Activated CD4-positive, alpha-beta T cell treated with anti-CD3 and anti-CD28 coated beads for 1 hour (primary cell): ENCODE results near the gene RBM38.

ENCODE experiments used
- DNase-seq: peaks from one replicate; pipeline ENCODE4 v3.0.0-alpha.2; 2020

RBM38 gene

DNA sequence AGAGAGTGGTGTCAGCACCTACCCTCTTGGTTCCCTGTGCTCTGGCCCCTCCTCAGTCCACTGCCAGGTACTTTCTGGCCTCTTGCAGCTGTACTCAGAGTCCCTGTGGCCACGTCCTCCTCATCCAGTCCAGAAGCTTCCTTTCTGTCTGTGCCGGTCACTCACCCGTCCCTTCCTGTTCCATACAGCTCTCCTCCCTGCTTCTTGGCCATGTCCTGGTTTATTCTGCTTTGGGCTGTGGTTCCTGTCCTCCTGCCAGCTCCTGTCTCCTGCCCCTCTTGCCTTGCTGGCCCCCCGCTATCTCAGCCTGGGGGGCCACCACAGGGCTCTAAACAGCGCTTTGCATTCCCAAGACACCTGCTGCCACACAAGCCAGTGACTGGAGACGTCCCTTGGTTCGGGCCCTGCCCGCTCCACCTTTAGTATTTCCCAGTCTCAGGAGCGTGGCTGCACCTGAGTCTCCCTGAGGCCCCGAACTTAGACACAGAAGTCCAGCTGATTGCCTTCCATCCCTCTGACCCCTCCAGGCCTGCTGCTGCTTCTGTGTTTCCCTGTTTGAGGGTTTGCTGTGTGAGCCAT is 15.5 kb upstream of the RBM38 start:
- no peak for DNase-seq

DNA sequence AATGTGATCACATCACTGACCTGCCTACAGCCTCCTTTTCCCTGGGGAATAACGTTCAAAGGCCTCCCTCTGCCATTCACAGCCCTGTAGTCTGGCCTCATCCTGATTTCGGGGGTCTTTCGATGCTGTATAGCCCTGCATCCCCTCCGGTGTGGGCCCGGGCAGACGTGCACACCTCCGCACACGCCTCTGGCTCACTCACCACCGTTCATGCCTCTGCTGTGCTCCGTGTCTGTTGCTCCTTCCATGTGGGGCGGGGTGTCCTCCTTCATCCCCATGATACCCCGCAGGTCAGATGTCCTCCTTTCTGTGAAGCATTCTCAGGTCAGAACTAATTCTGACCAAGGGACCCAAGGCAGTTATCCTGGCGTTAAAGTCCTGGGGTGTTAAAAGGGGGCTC is 13.8 kb upstream of the RBM38 start:
- no peak for DNase-seq

DNA sequence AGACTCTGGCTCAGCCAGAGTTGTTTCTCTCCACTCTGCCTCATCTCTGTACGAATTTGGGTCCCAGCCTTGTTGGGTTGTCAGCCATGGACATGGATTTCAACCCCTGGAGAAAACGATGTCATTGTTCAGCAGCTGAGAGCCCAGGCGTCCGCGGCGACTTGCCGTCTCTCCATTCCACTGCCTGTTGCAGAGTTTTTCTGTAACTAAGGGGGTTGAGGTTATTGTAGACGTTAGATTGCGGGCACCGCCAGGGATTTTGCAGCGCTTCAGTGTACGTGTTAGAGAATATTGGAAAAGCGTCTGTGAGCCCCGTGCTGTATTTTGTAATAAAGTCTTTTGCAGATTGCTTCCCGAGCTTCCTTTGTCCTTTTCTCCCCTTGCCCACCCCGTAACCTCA is 13.1 kb upstream of the RBM38 start:
- no peak for DNase-seq

DNA sequence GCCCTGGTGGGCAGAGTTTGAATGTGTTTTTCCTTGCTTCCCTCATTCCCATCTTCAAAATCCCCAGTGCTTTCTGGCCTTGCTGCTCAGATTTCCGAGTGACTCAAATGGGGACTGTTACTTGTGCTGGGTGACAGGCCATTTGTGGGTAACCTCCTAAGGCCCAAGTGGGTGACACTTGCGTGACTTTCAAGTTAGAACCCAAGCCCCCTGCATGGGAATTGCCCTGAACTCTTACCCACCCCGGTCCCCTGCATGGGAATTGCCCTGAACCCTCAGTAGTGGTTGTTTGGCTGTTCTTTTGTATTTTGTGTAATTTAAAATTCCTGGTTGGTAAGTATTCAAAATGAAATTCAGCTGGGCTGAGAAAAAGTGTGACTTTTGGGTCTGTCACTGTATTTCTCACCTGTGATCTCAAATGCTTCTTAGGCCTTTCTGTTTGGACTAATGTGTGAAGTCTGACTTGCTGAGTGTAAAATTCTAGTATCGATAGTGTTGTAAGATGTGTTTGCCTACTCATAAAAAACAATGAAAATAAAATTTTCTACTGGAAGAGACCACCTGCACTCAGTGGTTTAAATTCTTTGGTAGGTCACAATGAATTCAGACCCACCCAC is 12.4 kb upstream of the RBM38 start:
- no peak for DNase-seq

DNA sequence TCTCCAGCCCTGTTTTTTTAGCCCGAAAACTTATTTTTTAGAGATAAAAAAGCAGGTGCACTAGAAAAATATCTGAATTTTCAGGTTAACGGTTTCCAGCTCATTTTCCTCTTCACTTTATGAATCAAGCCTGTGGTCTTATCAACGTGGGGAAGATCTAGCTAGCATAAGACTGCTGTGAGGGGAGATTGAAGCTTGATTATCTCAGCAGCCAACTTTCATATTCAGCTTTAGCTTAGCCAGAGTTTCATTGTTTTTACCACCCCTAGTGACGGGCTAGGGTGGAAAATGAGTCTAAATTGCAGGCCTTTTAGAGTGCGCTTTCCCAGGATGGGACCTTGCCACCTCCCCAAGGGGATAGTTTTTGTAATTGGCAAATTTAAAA is 11.9 kb upstream of the RBM38 start:
- no peak for DNase-seq

DNA sequence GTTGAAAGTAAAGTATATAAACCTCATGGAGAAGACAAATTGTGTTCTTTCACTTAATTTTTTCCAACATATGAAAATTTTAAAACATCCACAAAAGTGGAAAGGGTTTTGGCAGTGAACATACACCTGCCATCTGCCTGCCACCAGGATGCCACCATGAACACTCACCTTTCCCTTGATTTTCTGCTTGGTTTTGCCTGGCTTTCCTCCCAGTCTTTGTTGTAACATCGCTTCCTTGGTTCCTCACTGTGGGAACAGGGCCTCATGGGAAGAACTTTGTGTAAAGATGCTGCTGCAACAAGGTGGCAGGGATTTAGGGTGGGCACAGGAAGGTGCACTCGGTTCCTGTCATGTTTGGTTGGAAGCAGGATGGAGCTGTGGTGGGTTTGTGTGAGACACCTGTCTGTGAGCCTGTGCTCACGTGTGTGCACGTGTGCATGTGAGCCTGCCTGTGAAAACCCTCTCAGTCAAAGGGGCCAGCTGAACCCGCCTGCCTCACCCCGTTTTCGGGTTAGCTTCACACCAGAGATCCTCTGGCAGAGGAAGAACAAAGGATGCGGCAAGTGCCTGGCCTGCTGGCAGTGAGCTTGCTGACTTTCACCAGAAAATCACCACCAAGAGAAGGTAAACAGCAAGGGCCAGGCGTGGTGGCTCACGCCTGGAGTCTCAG is 11.0 kb upstream of the RBM38 start:
- no peak for DNase-seq

DNA sequence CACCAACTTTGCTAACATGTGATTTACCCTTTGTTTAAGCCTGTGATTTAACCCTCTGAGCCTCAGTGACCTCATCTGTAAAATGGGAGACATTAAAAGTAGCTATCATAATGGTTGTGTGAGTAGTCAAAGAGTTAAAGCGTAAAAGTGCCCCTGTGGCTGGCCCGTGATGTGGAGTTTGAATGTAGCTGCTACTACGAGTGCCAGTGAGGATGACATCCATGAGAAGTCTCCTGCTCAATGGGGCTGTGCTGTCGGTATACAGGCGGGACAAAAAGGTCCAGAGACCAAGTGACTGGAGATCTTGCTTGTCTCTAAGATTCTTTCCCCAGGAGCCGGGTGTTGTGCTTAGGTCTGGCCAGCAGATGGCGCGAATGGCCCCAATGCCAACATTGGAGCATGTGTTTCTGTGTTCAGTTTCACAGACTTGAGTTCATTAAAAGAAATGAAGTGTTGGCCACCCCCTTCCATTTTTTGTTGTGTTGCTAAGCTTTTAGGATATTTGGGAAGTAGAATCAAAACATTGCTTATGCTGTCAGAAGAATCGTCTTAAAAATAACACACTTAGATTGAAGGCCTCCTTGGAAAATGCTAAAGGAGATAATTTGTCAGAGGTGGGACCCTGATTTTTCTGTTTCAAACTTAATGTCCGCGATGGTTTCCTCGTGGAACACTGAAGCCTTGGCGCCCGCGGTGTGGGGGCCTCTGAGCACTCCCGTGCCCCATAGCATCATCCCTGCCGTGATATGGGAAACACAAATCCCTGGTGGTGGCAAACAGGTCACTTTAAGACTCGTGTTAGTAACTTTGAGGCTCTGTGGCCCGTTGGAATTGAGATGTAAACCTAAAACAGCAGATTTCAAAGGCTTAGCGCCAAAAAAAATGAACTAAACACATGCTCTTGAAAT is 9.3 kb upstream of the RBM38 start:
- DNase-seq, result peak; percentile 79

DNA sequence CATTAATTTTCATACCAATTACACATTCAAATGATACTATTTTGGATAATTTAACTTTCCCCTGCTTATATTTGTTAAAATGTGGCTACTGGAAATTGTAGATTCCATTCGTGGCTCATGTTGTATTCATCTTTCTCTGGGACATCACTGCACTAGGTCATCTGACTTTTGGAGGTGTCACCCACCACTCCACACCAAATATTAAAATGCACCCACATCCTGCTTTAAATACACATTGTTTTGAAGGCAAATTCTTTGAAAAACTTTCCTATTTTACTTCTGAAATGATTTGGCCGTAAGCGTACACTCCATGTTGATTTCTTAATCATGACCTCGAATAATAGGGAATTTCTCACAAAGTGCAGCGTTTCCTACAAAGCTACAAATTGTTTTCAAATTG is 8.7 kb upstream of the RBM38 start:
- DNase-seq, result no peak

DNA sequence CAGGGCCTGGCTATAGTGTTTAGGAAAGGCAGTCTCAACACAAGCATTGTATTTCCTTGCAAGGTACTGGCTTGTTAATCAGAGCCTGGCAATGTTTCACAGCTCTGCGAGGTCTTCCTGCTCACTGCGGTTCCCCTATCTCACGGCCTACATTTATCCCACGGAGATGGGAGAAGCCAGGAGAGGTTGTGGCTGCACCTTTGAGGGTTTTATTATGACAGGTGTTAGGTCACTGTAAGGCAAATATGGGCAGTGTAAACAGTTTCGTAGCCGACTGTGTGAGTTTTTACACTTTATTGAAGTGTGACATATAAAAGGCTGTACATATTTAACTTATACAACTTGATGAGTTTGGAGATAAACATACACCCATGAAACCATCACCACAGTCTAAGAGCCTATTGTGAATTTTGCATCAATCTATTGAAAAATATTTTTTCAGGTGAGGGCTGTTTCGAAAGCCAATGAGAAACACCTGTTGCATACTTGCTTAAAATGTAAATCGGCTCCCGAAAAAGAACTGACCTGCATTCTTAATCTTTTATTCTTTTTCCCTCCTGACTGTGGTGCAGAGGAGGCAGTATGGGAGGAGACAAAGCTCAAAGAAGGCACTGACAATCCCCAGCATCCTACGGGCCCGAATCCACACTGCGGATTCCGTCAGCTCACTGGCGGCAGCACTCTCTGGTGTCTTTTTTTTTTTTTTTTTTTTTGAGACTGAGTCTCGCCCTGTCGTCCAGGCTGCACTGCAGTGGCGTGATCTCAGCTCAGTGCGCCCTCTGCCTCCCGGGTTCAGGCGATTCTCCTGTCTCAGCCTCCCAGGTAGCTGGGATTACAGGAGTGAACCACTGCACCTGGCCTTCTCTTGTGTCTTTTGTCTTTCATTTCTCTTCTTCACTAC is 7.5 kb upstream of the RBM38 start:
- DNase-seq, result no peak

DNA sequence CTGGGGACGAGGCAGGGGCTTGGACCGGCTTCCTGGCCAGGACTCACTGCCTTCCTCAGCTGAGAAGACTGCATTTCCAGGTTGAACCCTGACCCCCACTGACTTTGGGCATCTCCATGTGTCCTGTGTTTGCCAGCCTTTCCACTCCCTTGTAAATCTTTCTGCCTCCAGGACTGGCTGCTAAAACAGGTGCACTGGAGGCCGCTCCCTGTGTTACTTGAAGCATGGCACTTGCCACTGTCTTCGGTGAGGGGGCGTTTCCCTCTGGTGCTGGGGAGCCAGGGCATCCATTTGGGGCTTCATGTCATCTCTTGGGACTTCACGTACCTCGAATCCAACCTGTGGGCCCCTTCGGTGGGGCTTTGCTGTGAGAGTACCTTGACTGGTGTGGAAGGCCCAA is 6.7 kb upstream of the RBM38 start:
- no peak for DNase-seq

DNA sequence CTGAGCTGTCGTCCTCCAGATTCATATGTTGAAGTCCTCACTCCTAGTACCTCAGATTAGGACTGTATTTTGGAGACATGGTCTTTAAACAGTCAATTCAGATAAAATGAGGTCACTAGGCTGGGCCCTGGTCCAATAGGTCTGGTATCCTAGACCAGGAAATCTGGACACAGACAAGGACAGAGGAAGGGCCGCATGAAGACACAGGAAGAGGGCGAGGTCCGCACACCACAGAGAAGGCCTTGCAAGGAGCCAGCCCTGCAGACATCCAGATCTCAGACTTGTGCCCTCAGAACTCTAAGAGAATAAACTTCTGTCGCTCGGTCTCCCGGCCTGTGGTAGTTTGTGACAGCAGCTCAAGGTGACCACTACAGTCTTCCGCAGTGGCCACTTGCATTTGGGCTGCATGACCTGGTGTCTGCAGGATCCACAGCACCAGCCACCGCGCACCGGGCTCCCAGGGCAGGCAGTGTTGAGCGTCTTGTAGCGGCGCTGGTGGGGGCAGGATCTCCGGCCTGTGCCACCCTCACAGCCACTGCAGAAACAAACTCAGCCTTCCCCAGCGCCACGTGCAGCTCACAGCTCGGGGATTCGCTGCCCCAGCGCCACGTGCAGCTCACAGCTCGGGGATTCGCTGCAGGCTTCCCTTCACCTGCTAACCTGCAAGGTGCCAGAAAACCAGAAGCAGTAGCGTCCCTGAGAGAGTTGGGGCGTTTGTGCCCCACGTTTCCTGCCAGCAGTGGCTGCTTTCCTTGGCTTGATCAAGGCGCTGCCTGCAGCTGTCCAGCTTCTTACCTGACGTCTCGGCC is 6.0 kb upstream of the RBM38 start:
- DNase-seq, result no peak

DNA sequence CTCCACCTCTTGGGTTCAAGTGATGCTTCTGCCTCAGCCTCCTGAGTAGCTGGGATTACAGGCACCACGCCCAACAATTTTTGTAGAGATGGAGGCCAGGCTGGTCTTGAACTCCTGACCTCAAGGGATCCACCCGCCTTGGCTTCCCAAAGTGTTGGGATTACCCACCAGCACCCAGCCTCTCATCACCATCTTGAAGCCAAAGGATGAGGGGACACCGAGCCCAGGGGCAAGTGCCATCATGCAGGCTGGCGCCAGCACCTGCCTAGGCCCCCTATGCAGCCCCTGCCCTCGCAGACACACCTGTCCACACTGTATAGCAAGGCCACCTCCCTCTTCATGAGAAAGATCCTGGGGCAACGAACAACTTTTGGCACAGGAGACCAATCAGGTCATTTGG is 5.3 kb upstream of the RBM38 start:
- DNase-seq, result no peak

DNA sequence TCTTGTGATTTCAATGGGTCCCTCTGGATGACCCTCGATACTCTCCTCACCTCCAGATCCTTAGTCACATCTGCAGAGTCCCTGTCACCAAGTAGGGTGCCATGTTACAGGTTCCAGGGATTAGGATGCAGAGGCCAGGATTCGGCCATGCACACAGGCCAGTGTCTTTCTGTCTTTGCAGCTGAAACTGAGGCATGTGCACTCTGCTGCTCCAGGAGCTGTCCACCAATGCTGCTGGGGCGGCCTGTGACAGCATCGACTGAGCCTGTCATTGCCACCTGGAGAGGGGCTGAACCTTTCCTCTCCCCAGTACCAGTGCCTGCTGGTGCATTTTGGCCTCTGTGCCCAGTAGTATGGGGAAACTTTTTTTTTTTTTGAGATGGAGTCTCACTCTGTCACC is 4.4 kb upstream of the RBM38 start:
- no peak for DNase-seq

DNA sequence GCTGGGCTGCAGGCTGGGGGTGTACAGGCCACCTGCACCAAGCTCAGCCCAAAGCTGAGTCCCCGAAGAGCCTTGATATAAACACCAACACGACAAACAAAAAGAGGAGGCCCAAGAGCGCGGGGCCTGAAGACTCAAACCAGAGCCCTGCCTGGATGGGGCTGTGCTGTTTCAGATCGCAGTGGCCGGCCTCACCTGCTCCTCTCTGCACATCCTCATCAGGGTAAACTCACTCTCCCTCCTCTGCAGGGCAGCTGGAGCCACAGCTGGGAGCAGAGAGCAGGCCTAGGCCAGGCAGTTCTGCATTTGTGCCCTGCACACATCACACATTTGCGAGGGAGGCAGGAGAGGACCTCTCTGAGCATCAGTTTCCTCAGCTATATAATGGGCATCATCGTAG is 3.7 kb upstream of the RBM38 start:
- DNase-seq, result no peak

DNA sequence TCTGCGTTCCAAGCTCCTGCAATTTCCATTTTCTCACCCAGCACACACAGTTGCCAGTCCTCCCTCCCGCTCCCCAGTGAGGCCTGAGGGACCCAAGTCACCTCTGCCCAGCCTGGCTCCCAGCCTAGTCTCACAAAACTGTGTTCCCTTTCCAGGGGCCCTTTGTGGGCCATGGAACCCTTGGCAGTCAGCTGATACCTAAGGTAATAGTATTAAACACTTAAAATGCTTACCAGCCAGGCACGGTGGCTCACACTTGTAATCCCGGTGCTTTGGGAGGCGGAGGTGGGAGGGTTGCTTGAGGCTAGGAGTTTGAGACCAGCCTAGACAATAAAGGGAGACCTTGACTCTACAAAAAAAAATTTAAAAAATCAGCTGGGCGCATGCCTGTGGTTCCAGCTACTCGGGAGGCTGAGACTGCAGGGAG is 3.2 kb upstream of the RBM38 start:
- DNase-seq, result no peak

DNA sequence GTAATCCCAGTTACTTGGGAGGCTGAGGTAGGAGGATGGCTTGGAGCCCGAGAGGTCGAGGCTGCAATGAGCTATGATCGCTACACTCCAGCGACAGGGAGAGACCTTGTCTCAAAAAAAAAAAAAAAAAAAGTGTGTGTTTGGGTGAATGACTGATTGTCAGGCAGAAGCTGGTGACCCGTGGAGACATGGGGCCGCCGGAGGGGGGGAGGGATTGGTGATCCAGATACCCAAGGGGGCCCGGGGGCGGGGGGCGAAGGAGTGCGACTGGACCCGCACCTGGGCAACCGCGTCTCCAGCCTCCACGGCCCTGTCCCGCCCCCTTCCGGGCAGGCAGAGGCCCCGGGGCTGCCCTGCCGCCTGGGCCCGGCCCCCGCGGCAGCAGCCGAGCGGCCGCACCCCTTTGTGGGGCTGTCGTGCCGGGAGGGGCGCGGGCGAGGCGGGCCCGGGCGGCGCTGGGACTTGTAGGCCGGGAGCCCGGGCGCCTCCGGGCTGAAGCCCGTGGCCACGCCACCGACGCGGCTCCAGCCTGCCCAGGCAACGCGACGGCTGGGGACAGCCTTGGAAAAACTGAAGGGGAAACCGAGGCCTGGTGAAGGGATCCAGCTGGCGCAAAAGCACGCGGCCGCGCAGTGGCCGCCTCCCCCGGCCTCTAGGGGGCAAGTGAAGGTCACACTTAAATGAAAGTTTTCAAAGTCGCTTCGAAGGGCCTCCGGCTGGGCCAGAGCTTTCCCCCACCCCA is 2.1 kb upstream of the RBM38 start:
- DNase-seq, result peak; percentile 43

DNA sequence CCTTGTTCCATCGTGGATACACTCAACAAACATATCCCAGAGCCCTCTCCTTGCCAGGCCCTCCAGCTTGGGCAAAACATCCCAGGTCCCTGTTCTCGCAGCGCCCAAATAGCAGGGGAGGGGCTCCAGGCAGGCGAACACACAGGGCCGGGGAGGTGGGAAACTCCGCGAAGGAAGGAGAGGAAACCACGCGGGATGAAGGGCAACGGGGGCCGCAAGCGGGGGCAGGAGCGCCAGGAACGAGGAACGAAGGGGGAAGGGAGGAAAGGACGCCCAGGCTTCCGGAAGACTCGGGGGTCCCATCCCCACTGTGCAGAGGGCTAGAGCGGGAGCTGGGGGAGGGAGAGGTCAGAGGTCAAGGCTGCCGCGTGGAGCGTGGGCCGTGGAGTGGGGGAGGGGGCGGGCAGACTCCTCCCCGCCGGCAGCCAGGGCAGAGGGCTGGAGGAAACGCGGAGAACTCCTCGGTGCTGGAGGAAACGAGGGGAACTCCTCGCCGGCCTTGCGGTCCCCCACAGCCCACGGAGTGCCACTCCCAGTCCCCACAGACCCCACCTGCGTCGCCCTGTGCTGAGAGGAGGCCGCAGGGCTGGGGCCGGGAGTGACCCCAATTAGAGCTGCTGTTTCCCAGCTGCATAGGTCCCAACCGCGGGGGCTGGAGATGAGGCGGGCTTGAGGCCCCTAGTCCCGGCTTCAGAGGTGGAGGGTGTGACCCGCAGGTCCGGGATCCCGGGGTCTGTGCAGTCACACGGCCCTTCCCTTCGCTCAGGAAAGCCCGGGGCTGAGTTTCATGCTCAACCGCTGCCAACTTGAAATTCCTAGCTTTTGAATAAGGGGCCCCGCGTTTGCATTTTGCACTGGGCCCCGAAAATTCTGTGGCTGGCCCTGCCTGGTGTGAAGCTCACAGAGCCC is 1.2 kb upstream of the RBM38 start:
- DNase-seq, result no peak

DNA sequence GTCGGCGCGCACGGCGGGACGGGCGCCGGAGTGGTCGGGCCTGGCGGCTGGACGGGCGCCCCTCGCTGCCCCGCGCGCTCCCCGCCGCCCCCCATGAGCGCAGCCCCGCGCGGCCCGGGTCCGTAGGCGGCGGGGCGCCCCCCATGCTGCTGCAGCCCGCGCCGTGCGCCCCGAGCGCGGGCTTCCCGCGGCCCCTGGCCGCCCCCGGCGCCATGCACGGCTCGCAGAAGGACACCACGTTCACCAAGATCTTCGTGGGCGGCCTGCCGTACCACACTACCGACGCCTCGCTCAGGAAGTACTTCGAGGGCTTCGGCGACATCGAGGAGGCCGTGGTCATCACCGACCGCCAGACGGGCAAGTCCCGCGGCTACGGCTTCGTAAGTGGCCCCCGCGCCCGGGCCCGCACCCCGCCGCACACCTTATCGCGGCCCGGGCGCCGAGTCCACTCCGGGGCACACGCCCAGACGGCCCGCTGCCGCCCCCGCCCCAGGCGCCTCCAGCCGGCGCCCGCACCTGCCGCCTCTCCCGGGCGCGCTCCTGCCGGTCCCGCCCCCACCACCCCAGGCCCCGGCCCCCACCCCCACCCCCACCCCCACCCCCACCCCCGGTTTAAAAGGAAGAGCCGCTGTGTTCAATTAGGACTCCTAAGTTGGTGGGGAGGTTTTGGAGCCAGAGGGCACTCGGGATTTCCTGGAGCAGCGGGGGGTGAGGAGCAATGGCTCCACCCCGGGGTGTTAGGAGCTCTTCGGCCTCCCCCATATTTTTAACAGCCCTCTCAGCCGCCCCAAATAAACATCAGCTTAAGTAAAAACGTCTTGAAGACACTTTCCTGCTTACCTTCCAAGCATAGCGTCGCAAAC is 474 bp downstream of the RBM38 start:
- no peak for DNase-seq
